Activated CD4-positive, alpha-beta memory T cell treated with anti-CD3 and anti-CD28 coated beads, Interleukin-2, amount 10 ng/mL, durations not matched to agents 7 days and 5 days (primary cell): ENCODE results near the gene HNF4A. TPM values are rescaled to one million over a fixed set of nuclear protein-coding genes. Genes with fewer than 3 reads are reported as not detected.
A peak's percentile ranks its signal among the peaks of the same experiment; 100 is the strongest.
"Not testable (repeated sequence)": the region's sequence is repeated elsewhere in the genome, so short reads cannot be mapped to it uniquely, and the experiment has no call there.

Experiments
- CTCF ChIA-PET: fragments of 350-600 bp; sonication (Branson Sonifier 250); formaldehyde crosslinking; loops from one replicate; lab custom pipeline; 2021; ENCODE audit warnings: antibody characterized with exemption, inconsistent platforms; lab: Charles Lee
- POLR2A ChIA-PET: fragments of 350-600 bp; sonication (Branson Sonifier 250); formaldehyde crosslinking; loops from one replicate; lab custom pipeline; 2021; ENCODE audit warnings: antibody characterized with exemption; lab: Charles Lee
- DNase-seq: peaks from one replicate; pipeline ENCODE4 v3.0.0-alpha.2; 2020
- H3K27ac Mint-ChIP-seq: one replicate; pipeline ENCODE4 v1.8.0; 2021; ENCODE audit warnings: mild to moderate bottlenecking, mixed read lengths
- H3K27me3 Mint-ChIP-seq: one replicate; pipeline ENCODE4 v1.8.0; 2021; ENCODE audit warnings: mixed read lengths
- H3K36me3 Mint-ChIP-seq: one replicate; pipeline ENCODE4 v1.8.0; 2021; ENCODE audit warnings: low read depth, mixed read lengths
- H3K4me1 Mint-ChIP-seq: one replicate; pipeline ENCODE4 v1.8.0; 2021; ENCODE audit warnings: mixed read lengths
- H3K4me3 Mint-ChIP-seq: one replicate; pipeline ENCODE4 v1.8.0; 2021; ENCODE audit warnings: mild to moderate bottlenecking, mixed read lengths
- H3K9me3 Mint-ChIP-seq: one replicate; pipeline ENCODE4 v1.8.0; 2021; ENCODE audit warnings: mixed read lengths
- total RNA-seq, 2 experiments: library from RNA; stranded (reverse); gene quantifications; one replicate each; pipeline ENCODE4 v1.2.3, GENCODE V29; 2021

Gene HNF4A
- total RNA-seq = not detected

GRCh38 chr20:44355498-44356352 lies at the start of gene HNF4A:
TSS of gene HNF4A (plus strand) at chr20:44355699. CDS start at chr20:44355805, 106 bp downstream.
- Mint-ChIP-seq H3K27me3 (peaks cover 16% of the 10 kb centered on the region), H3K27ac (no peak within 1 kb of the TSS), H3K4me1 (no peaks in the 10 kb centered on the region), H3K9me3 (no peaks in the 10 kb centered on the region), H3K4me3 (no peak within 1 kb of the TSS), H3K36me3 (no peaks in the 10 kb centered on the region)
- DNase-seq = no peak
- POLR2A ChIA-PET = no interaction called here
- CTCF ChIA-PET = no interaction called here

GRCh38 chr20:44306927-44307326 lies 48.6 kb upstream of the HNF4A start:
- Mint-ChIP-seq H3K27me3 (no peaks in the 10 kb centered on the region), H3K4me3 (no peak overlapping the region), H3K27ac (no peak overlapping the region), H3K36me3 (no peaks in the 10 kb centered on the region), H3K4me1 (peaks cover 19% of the 10 kb centered on the region), H3K9me3 (no peaks in the 10 kb centered on the region)
- POLR2A ChIA-PET = no interaction called here
- CTCF ChIA-PET = interaction anchor here (14.2 kb wide), 1 partner anchor 89 kb away, joined by 470 read pairs; no protein-coding TSS in a partner anchor
- no peak for DNase-seq

GRCh38 chr20:44309763-44310663 lies 45.5 kb upstream of the HNF4A start:
- Mint-ChIP-seq H3K27ac (peak overlapping the region; percentile 77), H3K9me3 (no peaks in the 10 kb centered on the region), H3K36me3 (no peaks in the 10 kb centered on the region), H3K27me3 (no peaks in the 10 kb centered on the region), H3K4me1 (peaks cover 19% of the 10 kb centered on the region), H3K4me3 (peak overlapping the region; percentile 89)
- DNase-seq = no peak
- POLR2A ChIA-PET = interaction anchor here (1.0 to 5.0 kb wide), 6 partner anchors 13 to 332 kb away, joined by 3 to 62 read pairs (median 4); partner anchors contain the start of genes OSER1 and TTPAL
- CTCF ChIA-PET = interaction anchor here (0.8 to 14.2 kb wide), 24 partner anchors 8 to 193 kb away, joined by 3 to 470 read pairs (median 6); partner anchors contain the start of gene OSER1

GRCh38 chr20:44310664-44311639 lies 44.5 kb upstream of the HNF4A start, which contains the start of gene FITM2:
TSS of gene FITM2 (minus strand) at chr20:44311202. CDS start at chr20:44311148, 54 bp downstream.
- Mint-ChIP-seq H3K9me3 (no peaks in the 10 kb centered on the region), H3K4me3 (peak within 1 kb of the TSS; percentile 89), H3K27ac (peak within 1 kb of the TSS; percentile 77), H3K4me1 (peaks cover 19% of the 10 kb centered on the region), H3K27me3 (no peaks in the 10 kb centered on the region), H3K36me3 (no peaks in the 10 kb centered on the region)
- DNase-seq = peak; percentile 97
- ChIA-PET POLR2A (interaction anchor here (1.0 to 5.0 kb wide), 6 partner anchors 12 to 331 kb away, joined by 3 to 62 read pairs (median 4); partner anchors contain the start of genes OSER1 and TTPAL), CTCF (interaction anchor here (0.6 to 14.2 kb wide), 27 partner anchors 8 to 372 kb away, joined by 3 to 470 read pairs (median 5); partner anchors contain the start of gene OSER1)

GRCh38 chr20:44314870-44315269 lies 40.6 kb upstream of the HNF4A start:
- Mint-ChIP-seq H3K27me3 (peaks cover 2% of the 10 kb centered on the region), H3K9me3 (no peaks in the 10 kb centered on the region), H3K4me3 (no peak overlapping the region), H3K4me1 (peaks cover 13% of the 10 kb centered on the region), H3K27ac (no peak overlapping the region), H3K36me3 (no peaks in the 10 kb centered on the region)
- no peak for DNase-seq
- CTCF ChIA-PET = interaction anchor here (1.2 to 14.2 kb wide), 3 partner anchors 8 to 198 kb away, joined by 3 to 470 read pairs (median 27); no protein-coding TSS in a partner anchor
- POLR2A ChIA-PET = no interaction called here

GRCh38 chr20:44319839-44320422 lies 35.6 kb upstream of the HNF4A start:
- H3K4me3 Mint-ChIP-seq = no peak overlapping the region
- H3K27ac Mint-ChIP-seq = no peak overlapping the region
- no peak for DNase-seq
- CTCF ChIA-PET = interaction anchor here (0.7 to 14.2 kb wide), 6 partner anchors 8 to 203 kb away, joined by 3 to 470 read pairs (median 3); partner anchors contain the start of gene FITM2
- H3K27me3 Mint-ChIP-seq = peaks cover 10% of the 10 kb centered on the region
- POLR2A ChIA-PET = interaction anchor here (0.6 kb wide), 1 partner anchor 9 kb away, joined by 3 read pairs; no protein-coding TSS in a partner anchor
- H3K9me3 Mint-ChIP-seq = no peaks in the 10 kb centered on the region
- H3K36me3 Mint-ChIP-seq = no peaks in the 10 kb centered on the region
- no peaks in the 10 kb centered on the region for H3K4me1 Mint-ChIP-seq

- no peak overlapping the region for H3K27ac Mint-ChIP-seq
- no peaks in the 10 kb centered on the region for H3K36me3 Mint-ChIP-seq
- H3K9me3 Mint-ChIP-seq = no peaks in the 10 kb centered on the region
- H3K27me3 Mint-ChIP-seq = peaks cover 17% of the 10 kb centered on the region
- ChIA-PET POLR2A (no interaction called here), CTCF (no interaction called here)
- DNase-seq = no peak
- H3K4me1 Mint-ChIP-seq = no peaks in the 10 kb centered on the region
- H3K4me3 Mint-ChIP-seq = no peak overlapping the region
Observed at GRCh38 chr20:44324343-44324742, 31.2 kb upstream of the HNF4A start.

GRCh38 chr20:44326391-44327159 lies 28.9 kb upstream of the HNF4A start:
- POLR2A ChIA-PET = interaction anchor here (0.5 to 1.0 kb wide), 2 partner anchors 9 to 14 kb away, joined by 3 read pairs; no protein-coding TSS in a partner anchor
- CTCF ChIA-PET = interaction anchor here (1.1 to 2.3 kb wide), 4 partner anchors 16 to 112 kb away, joined by 4 to 8 read pairs (median 6); partner anchors contain the start of gene FITM2
- no peak for DNase-seq
- Mint-ChIP-seq H3K36me3 (no peaks in the 10 kb centered on the region), H3K27ac (no peak overlapping the region), H3K27me3 (peaks cover 9% of the 10 kb centered on the region), H3K4me1 (no peaks in the 10 kb centered on the region), H3K4me3 (no peak overlapping the region), H3K9me3 (no peaks in the 10 kb centered on the region)

GRCh38 chr20:44327748-44328147 lies 27.8 kb upstream of the HNF4A start:
- H3K4me3 Mint-ChIP-seq, POLR2A ChIA-PET, H3K9me3 Mint-ChIP-seq, H3K27me3 Mint-ChIP-seq, H3K4me1 Mint-ChIP-seq, H3K36me3 Mint-ChIP-seq, DNase-seq, H3K27ac Mint-ChIP-seq: not testable (repeated sequence)
- CTCF ChIA-PET = interaction anchor here (0.9 to 1.1 kb wide), 3 partner anchors 7 to 113 kb away, joined by 3 to 4 read pairs (median 4); partner anchors contain the start of gene FITM2

GRCh38 chr20:44328428-44328827 lies 27.1 kb upstream of the HNF4A start:
- Mint-ChIP-seq H3K27me3 (peaks cover 9% of the 10 kb centered on the region), H3K9me3 (no peaks in the 10 kb centered on the region), H3K4me3 (no peak overlapping the region), H3K36me3 (no peaks in the 10 kb centered on the region), H3K4me1 (no peaks in the 10 kb centered on the region), H3K27ac (no peak overlapping the region)
- POLR2A ChIA-PET = no interaction called here
- CTCF ChIA-PET = interaction anchor here (0.9 to 1.0 kb wide), 2 partner anchors 8 to 18 kb away, joined by 3 to 4 read pairs; partner anchors contain the start of gene FITM2
- DNase-seq = no peak
